Thyroid gland (tissue), 4 donors: Measurements from ENCODE around the gene BARX1.

Source experiments
- CTCF ChIP-seq, 6 experiments: fragments of 200-600 bp in 3 of 6; fragments of 450-650 bp in 3 of 6; sonication (generic) in 3 of 6; IDR thresholded peaks; one replicate each; pipeline ENCODE4 v1.5.1; 2016 to 2019; ENCODE audit warnings: antibody characterized with exemption in 6 of 6, mild to moderate bottlenecking in 2 of 6, inconsistent platforms in 1 of 6, moderate library complexity in 1 of 6
- POLR2A ChIP-seq, 2 donors: fragments of 450-650 bp; IDR thresholded peaks; one replicate each; pipeline ENCODE4 v1.6.1; 2017; ENCODE audit warnings: antibody characterized with exemption in 2 of 2, mild to moderate bottlenecking in 2 of 2, moderate library complexity in 1 of 2

DNA sequence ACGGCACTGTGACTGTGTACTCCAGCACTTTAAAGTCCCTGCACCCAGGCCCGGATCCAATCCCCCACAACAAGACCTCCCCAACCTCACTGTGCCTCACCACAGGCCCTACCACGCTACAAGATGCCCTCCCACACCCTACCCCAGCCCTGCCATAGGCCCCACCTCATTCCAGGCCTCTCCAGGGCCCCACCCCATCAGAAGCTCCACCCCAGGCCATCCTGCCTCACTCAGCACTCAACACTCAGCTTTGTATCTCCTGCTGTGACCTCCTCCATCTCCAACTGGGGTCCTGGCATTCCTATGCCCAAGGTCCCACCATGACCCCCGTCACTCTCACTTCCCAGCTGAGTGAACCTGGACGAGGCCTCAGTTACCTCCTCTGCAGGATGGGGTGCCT lies 38.8 kb downstream of the BARX1 start:
- TF ChIP-seq POLR2A (IDR thresholded peaks at IDR 0.05) = no peak
- no peak for TF ChIP-seq CTCF (IDR thresholded peaks at IDR 0.05)
